Spleen (tissue), 7 donors: ENCODE results near the gene SFTPB.

Source experiments
- POLR2AphosphoS5 ChIP-seq, 3 donors: sonication (generic); formaldehyde crosslinking; IDR thresholded peaks; one replicate each; pipeline ENCODE4 v1.5.1; 2017; ENCODE audit warnings: antibody characterized with exemption in 3 of 3
- TF ChIP-seq, protein P1 (sequence below), 11 experiments: fragments of 200-600 bp in 7 of 11; fragments of 450-650 bp in 4 of 11; sonication (generic) in 4 of 11; IDR thresholded peaks in 8 of 11; conservative IDR thresholded peaks in 3 of 11; 1 replicate in 7 of 11; 2 replicates in 4 of 11; pipeline versions ENCODE4 v1.4.0 to v1.8.0; 2016 to 2021; ENCODE audit warnings: antibody characterized with exemption in 11 of 11, inconsistent platforms in 4 of 11, mild to moderate bottlenecking in 1 of 11
- donor health status: DM: no; HTN: no; CAD: no; lungs with moderate emphysema.
- donor health status: DM: no; HTN: no; CAD: no.
- donor health status: DM: no; HTN: no; CAD: no.

DNA sequence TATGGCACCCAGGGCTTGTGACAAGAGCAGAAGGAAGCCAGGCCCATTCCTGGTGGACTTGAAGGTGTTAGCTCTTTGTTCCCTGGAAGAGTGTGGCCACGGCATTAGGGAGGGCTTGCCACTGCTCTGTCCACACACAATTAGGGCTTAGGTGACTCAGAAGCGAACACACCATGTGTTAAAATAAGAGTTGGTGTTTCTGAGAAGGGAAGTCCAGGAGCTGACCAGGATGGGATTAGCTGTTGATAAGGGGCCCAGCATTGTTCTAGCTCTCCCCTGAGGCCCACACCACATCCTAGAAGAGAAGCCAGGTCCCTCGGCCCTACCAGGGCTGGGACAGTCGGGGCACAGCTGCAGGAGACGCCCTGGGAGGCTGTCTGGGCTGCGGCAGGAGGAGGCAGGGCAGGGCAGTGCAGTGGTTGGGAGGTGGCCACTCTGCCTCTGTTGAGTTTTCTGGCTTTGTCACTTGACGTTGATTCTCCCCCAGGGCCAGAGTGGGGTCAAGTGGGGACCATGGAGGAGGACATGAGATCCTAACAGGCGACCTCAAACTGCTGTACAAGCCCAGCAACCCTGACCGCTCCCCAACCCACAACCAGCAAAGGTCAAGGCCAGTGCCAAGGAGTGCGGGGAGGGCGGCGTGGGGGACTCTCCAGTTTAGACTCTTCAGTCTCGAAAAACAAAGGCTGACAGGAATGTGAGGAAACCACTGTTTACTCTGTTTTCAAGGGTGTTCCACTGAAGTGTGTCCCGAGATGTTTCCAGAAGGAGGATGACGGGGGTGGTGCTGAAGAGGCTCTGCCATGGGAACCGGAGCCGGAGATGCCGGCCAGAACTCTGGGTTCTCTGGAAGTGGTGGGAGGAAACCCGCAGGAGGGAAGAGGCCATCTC is 42.9 kb upstream of the SFTPB start:
- TF ChIP-seq, protein P1, sequence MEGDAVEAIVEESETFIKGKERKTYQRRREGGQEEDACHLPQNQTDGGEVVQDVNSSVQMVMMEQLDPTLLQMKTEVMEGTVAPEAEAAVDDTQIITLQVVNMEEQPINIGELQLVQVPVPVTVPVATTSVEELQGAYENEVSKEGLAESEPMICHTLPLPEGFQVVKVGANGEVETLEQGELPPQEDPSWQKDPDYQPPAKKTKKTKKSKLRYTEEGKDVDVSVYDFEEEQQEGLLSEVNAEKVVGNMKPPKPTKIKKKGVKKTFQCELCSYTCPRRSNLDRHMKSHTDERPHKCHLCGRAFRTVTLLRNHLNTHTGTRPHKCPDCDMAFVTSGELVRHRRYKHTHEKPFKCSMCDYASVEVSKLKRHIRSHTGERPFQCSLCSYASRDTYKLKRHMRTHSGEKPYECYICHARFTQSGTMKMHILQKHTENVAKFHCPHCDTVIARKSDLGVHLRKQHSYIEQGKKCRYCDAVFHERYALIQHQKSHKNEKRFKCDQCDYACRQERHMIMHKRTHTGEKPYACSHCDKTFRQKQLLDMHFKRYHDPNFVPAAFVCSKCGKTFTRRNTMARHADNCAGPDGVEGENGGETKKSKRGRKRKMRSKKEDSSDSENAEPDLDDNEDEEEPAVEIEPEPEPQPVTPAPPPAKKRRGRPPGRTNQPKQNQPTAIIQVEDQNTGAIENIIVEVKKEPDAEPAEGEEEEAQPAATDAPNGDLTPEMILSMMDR (IDR thresholded peaks at IDR 0.05 in 8 of 11, conservative IDR thresholded peaks at IDR 0.05 in 3 of 11) = no peak
- TF ChIP-seq POLR2AphosphoS5 (IDR thresholded peaks at IDR 0.05) = peak; percentile 71 to 78 (median 76)
